NT2/D1 (cell line): ENCODE measurements around the gene CAMK2B.

ENCODE experiments used
- SUZ12 ChIP-seq: IDR thresholded peaks from 2 replicates; pipeline ENCODE4 v1.6.1; 2011; ENCODE audit not compliant: insufficient read length, insufficient read depth; ENCODE audit errors: extremely low read depth
- YY1 ChIP-seq: IDR thresholded peaks from 2 replicates; pipeline ENCODE4 v1.6.1; 2011; ENCODE audit not compliant: insufficient read length, insufficient read depth
- ZNF274 ChIP-seq: IDR thresholded peaks from 2 replicates; pipeline ENCODE4 v1.6.1; 2011; ENCODE audit warnings: mild to moderate bottlenecking, low read depth, low read length

DNA sequence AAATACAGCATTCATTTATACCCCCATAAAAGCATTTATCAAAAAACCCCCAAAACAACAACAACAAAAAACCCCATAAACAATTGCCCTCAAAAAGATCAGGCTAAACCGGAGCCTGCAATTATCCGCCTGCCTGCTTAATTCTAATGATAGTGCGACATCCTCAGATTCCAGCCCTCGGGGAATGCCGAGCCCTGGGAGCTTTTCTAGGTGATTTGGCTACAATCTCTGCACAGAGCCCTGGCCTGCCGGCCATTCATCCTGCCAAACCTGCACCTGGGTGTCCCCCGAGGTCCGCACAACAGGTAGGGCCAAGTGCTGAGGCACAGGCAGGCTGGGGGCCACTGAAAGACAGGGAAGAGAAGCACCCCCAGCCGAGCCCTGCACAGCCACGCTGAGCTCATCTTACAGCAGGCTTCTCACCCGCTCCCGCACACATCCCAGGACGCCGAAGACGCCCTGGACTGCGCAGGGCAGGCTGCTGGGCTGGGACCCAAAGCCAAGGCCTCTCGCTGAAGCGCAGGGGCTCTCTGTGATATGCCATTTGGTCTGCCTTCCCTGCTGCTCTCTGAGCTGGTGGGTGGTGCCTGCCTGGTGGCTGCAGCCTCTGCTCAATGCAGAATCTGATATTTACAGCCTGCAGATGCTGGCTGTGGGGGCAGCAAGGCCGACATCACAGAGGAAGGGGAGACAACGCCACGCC lies 57.5 kb downstream of the CAMK2B start:
- TF ChIP-seq YY1: no peak
- no peak for TF ChIP-seq ZNF274
- no peak for TF ChIP-seq SUZ12
